GM20431 (cell line): ENCODE results near the gene SPON1.

ENCODE experiments used
- in situ Hi-C: fragments of 300-500 bp; cut with MseI, MboI; formaldehyde crosslinking; loops from one replicate; pipeline ENCODE4 v1.15.0; 2020; ENCODE audit warnings: low sequenced_read_pairs; ENCODE audit not compliant: unreplicated experiment

SPON1 gene

GRCh38 chr11:14290422-14290821 lies 327.9 kb downstream of the SPON1 start:
- in situ Hi-C loops: no loop called here

- in situ Hi-C loops: no loop called here
Observed at GRCh38 chr11:14299921-14300320, 337.4 kb downstream of the SPON1 start.

GRCh38 chr11:14300661-14301304 lies 338.3 kb downstream of the SPON1 start:
- in situ Hi-C loops: no loop called here

- in situ Hi-C loops: no loop called here
Observed at GRCh38 chr11:14304601-14305000, 342.1 kb downstream of the SPON1 start.

- in situ Hi-C loops: no loop called here
Observed at GRCh38 chr11:14305649-14306048, 343.1 kb downstream of the SPON1 start.

- in situ Hi-C loops: no loop called here
Observed at GRCh38 chr11:14306481-14306880, 344.0 kb downstream of the SPON1 start.

- in situ Hi-C loops: no loop called here
Observed at GRCh38 chr11:14308114-14308896, 345.8 kb downstream of the SPON1 start.

GRCh38 chr11:14308897-14309387 lies 346.4 kb downstream of the SPON1 start:
- in situ Hi-C loops: no loop called here

GRCh38 chr11:14309425-14310192 lies 347.1 kb downstream of the SPON1 start:
- in situ Hi-C loops: no loop called here

- in situ Hi-C loops: no loop called here
Observed at GRCh38 chr11:14310679-14311078, 348.2 kb downstream of the SPON1 start.

GRCh38 chr11:14312736-14313438 lies 350.4 kb downstream of the SPON1 start:
- in situ Hi-C loops: no loop called here

- in situ Hi-C loops: no loop called here
Observed at GRCh38 chr11:14314127-14314526, 351.6 kb downstream of the SPON1 start.

GRCh38 chr11:14315130-14315529 lies 352.6 kb downstream of the SPON1 start:
- in situ Hi-C loops: no loop called here
